ENCODE measurements around the gene SOCS1. TPM values are rescaled to one million over a fixed set of nuclear protein-coding genes. Genes with fewer than 3 reads are reported as not detected.

SOCS1 gene
- total and polyA plus RNA-seq, 2 of the 8 experiments (the other 6 are each of a cell fraction or from before 2014, with no cell fraction given): 21.0 to 48.9 TPM

DNA sequence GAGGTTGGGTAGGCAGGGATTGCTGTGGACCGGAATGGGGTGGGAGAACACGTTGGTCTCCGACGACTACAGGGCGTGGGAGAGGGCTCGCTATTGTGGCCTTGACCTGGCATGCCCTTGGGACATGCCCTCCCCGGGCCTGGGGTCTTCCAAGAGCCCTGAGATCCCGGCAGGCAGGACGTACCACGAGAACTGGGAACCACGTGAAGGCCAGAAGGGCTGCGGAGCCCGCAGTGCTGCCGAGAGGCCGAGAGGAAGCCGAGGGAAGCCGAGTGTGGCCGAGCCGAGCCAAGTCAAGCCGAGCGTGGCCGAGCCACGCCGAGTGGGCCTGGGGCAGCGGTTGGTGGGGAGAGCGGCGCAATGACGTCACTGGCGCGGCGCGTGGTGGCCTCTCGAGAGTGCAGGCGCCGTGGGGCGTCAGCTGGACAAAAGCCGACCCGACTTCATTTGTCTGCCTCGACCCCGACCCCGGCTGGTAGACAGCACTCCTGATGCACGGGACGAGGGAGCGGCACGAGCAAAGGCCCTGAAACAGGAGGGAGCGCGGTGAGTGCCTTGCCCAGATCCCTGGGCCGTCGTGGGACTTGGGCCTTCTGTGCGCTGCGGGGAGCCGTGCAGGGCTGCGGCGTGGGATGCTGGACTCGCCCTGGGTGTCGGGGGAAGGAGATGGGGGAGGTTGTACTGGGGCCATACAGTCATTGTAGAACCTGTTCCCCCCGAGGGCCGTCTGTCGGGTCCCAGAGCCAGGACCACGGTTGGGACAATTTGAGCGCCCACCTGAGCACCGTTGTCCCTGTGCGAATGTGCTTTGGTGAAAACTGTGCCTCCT is 6.6 kb downstream of the SOCS1 start:
- H3K23ac ChIP-seq (ENCODE audit: insufficient read length): no peak overlapping the region
- H3K14ac ChIP-seq (ENCODE audit: insufficient read length): no peak overlapping the region
- ChIA-PET CTCF (ENCODE audit: partially characterized antibody) (no interaction called here), POLR2A (ENCODE audit: partially characterized antibody) (interaction anchor here (0.8 to 2.2 kb wide), 8 partner anchors 9 to 298 kb away, joined by 3 to 6 read pairs (median 3); no protein-coding TSS in a partner anchor)
- H4K8ac ChIP-seq (ENCODE audit: extremely low read depth, insufficient read depth, low read length): peak overlapping the region; percentile 45; the same call in 1 of the 2 replicates
- H3K79me2 ChIP-seq (ENCODE audit: control insufficient read depth in 1 of 2, insufficient read depth in 2 of 2, low read length in 2 of 2): peaks cover 0 to 17% of the 10 kb centered on the region in 2 experiments; a peak in 2 of 4 replicates
- H3K4me2 ChIP-seq (ENCODE audit: insufficient read depth in 1 of 2, low read depth in 2 of 2, low read length in 2 of 2): no peak overlapping the region
- H4K20me1 ChIP-seq (replicated peaks in 1 of 2; ENCODE audit: control insufficient read depth in 1 of 2, insufficient read depth in 2 of 2, low read length in 2 of 2): peaks cover 11 to 15% of the 10 kb centered on the region in 2 experiments
- peaks cover 2% of the 10 kb centered on the region; the same call in 1 of the 2 replicates for H3K23me2 ChIP-seq (ENCODE audit: low read depth, low read length)
- H3K4me1 ChIP-seq (replicated peaks in 1 of 4; ENCODE audit: control insufficient read depth in 3 of 4, insufficient read depth in 4 of 4, low read length in 3 of 4): peaks cover 0 to 10% (median 4%) of the 10 kb centered on the region in 4 experiments; a peak in 5 of 7 replicates
- H3K9ac ChIP-seq (replicated peaks in 1 of 4; ENCODE audit: extremely low read depth in 1 of 4, low read depth in 3 of 4, low read length in 3 of 4): no peak overlapping the region
- H2BK120ac ChIP-seq (replicated peaks; ENCODE audit: low read depth, low read length): no peak overlapping the region
- no peak overlapping the region for H4K91ac ChIP-seq (replicated peaks; ENCODE audit: insufficient read length, low read length)
- FAIRE-seq (no peak), DNase-seq (ENCODE audit: low read depth in 1 of 2, low spot score in 2 of 2) (no peak)
- no peak overlapping the region for H4K5ac ChIP-seq (ENCODE audit: insufficient read length, low read depth, low read length)
- H2BK5ac ChIP-seq (ENCODE audit: low read depth, low read length): 0 out of 2 replicates have a peak overlapping the region, but pooled peaks have one; percentile 22
- H3K36me3 ChIP-seq (ENCODE audit: control insufficient read depth in 2 of 4, insufficient read depth in 4 of 4, low read length in 3 of 4): peaks cover 0 to 8% (median 3%) of the 10 kb centered on the region in 4 experiments; a peak in 4 of 8 replicates
- no peaks in the 10 kb centered on the region for H3K27me3 ChIP-seq (replicated peaks in 1 of 4; ENCODE audit: control insufficient read depth in 3 of 4, extremely low read depth in 1 of 4, insufficient read depth in 3 of 4, low read length in 3 of 4)
- no peak overlapping the region for H2BK12ac ChIP-seq (ENCODE audit: low read depth, low read length)
- H3K9me3 ChIP-seq (ENCODE audit: insufficient read depth in 2 of 2, low read depth in 1 of 2, low read length in 1 of 2): no peaks in the 10 kb centered on the region
- WGBS, 2 experiments (ENCODE audit: extremely low coverage in 1 of 2, insufficient coverage in 1 of 2, insufficient read length in 1 of 2, insufficient replicate concordance in 2 of 2, low coverage in 1 of 2, low lambda C conversion rate in 2 of 2, missing lambda C conversion rate in 1 of 2): 96% methylated on average over 53 of the region's 63 CpGs; no CpG with 5 or more reads in 1 of the 2 experiments
- H2BK20ac ChIP-seq (ENCODE audit: low read length): no peak overlapping the region
- H3K27ac ChIP-seq (ENCODE audit: low read depth, low read length): no peak overlapping the region
- H3K18ac ChIP-seq (ENCODE audit: extremely low read depth, low read length): no peak overlapping the region
- 0 out of 2 replicates have a peak overlapping the region, but pooled peaks have one; percentile 82 for H2AK5ac ChIP-seq (ENCODE audit: low read depth, low read length)
- no peak overlapping the region for H2AFZ ChIP-seq (ENCODE audit: low read length)
- TF ChIP-seq NANOG (IDR thresholded peaks at IDR 0.05; ENCODE audit: insufficient read depth, low read depth, low read length, poor library complexity, severe bottlenecking) (no peak), ZNF274 (IDR thresholded peaks at IDR 0.05; ENCODE audit: borderline replicate concordance, extremely low read depth, low read length) (no peak), SP4 (IDR thresholded peaks at IDR 0.05; ENCODE audit: low read length) (no peak), CHD2 (IDR thresholded peaks at IDR 0.05; ENCODE audit: low read length) (no peak), EZH2 (IDR thresholded peaks at IDR 0.05; ENCODE audit: low read depth, low read length, severe bottlenecking) (no peak)
- H3K79me1 ChIP-seq (ENCODE audit: low read depth, low read length): peaks cover 4% of the 10 kb centered on the region
- no peak overlapping the region for H3K4me3 ChIP-seq (ENCODE audit: extremely low read depth in 1 of 4, insufficient read depth in 2 of 4, low read depth in 3 of 4, low read length in 4 of 4)
- H3K4ac ChIP-seq (replicated peaks; ENCODE audit: insufficient read length, low read depth, low read length): no peak overlapping the region
- no peak overlapping the region for H3K56ac ChIP-seq (replicated peaks; ENCODE audit: insufficient read length, low read depth, low read length)
- H2BK15ac ChIP-seq (ENCODE audit: low read length): 0 out of 2 replicates have a peak overlapping the region, but pooled peaks have one; percentile 19

All from H1 (cell line).